ENCODE results near the gene SLX4.

GRCh38 chr16:3569851-3570250 is 41.6 kb downstream of the SLX4 start:
- TF ChIP-seq SIN3A (IDR thresholded peaks at IDR 0.05; ENCODE audit: borderline replicate concordance, insufficient read depth, low read length) (no peak), POLR2AphosphoS5 (IDR thresholded peaks at IDR 0.05; ENCODE audit: low read depth, low read length) (no peak), TAF1 (IDR thresholded peaks at IDR 0.05; ENCODE audit: borderline replicate concordance, insufficient read depth, low read length) (no peak)
